Bronchial epithelial cell (primary cell): ENCODE data around the gene SPATA31E1. TPM values are rescaled to one million over a fixed set of nuclear protein-coding genes. Genes with fewer than 3 reads are reported as not detected.
"Not testable (repeated sequence)": the region's sequence is repeated elsewhere in the genome, so short reads cannot be mapped to it uniquely, and the experiment has no call there.

Experiments used
- DNase-seq: peaks from one replicate; pipeline ENCODE4 v3.0.0-alpha.2; 2010; ENCODE audit warnings: low read depth
- FAIRE-seq: peaks from 2 replicates; lab custom pipeline; 2011; peaks lifted over from hg19 to GRCh38; lab: Jason Lieb, UNC
- H3K27me3 ChIP-seq: 2 replicates; pipeline ENCODE4 v1.5.1; 2011; ENCODE audit warnings: low read length; ENCODE audit not compliant: control insufficient read depth, insufficient read depth
- H3K36me3 ChIP-seq: 2 replicates; pipeline ENCODE4 v1.5.1; 2011; ENCODE audit warnings: low read length; ENCODE audit not compliant: control insufficient read depth, insufficient read depth
- H3K4me3 ChIP-seq: 2 replicates; pipeline ENCODE4 v1.5.1; 2011; ENCODE audit warnings: mild to moderate bottlenecking, low read depth, low read length, control low read depth
- total RNA-seq: library from RNA; depleted of rRNA; stranded (reverse); fragments of >200 nt; gene quantifications from 2 replicates; pipeline ENCODE4 v1.2.1, GENCODE V29; 2014
- TF ChIP-seq, protein P1 (sequence below): IDR thresholded peaks from 2 replicates; pipeline ENCODE4 v1.5.1; 2011; ENCODE audit warnings: mild to moderate bottlenecking, moderate library complexity, low read length, control low read depth, inconsistent platforms; ENCODE audit not compliant: insufficient read depth, severe bottlenecking

The SPATA31E1 gene
- total RNA-seq, 1 donor from 2014 or later = not detected

DNA sequence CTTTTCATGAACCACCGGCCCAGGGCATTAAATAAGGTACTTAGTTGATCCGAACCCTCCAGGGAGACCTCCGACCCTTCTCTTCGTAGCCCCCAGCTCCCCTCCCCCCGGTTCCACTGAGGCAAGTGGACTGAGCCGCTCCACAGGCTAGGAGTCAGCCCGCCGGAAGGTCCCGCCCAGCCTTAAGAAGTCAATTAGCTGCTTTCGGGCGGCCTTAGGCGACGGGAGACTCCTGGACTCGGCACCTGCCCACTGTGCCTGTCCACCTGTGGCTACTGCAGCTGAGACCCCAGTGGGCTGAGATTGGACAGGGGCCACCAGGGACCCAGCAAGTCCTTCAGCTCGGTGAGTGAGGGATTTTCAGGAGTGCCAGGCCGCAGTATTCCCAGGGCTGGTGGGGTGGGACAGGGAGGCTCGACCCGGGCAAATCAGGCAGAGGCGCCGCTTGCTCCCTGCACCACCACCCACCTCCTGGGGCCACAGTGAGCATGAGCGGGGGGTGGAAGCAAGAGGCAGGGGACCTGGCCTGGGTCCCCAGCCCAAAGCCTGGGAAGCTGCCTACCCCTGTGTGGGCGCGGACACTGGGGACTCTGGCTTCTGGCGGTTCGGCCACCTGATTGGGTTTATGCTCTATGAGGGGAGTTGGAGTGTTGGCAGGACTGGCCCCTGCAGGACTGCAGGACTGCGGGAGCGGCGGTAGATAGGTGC lies 39.6 kb upstream of the SPATA31E1 start:
- FAIRE-seq (no peak), DNase-seq (no peak)
- Histone ChIP-seq H3K36me3 (no peaks in the 10 kb centered on the region), H3K27me3 (no peaks in the 10 kb centered on the region), H3K4me3 (no peak overlapping the region)
- TF ChIP-seq, protein P1, sequence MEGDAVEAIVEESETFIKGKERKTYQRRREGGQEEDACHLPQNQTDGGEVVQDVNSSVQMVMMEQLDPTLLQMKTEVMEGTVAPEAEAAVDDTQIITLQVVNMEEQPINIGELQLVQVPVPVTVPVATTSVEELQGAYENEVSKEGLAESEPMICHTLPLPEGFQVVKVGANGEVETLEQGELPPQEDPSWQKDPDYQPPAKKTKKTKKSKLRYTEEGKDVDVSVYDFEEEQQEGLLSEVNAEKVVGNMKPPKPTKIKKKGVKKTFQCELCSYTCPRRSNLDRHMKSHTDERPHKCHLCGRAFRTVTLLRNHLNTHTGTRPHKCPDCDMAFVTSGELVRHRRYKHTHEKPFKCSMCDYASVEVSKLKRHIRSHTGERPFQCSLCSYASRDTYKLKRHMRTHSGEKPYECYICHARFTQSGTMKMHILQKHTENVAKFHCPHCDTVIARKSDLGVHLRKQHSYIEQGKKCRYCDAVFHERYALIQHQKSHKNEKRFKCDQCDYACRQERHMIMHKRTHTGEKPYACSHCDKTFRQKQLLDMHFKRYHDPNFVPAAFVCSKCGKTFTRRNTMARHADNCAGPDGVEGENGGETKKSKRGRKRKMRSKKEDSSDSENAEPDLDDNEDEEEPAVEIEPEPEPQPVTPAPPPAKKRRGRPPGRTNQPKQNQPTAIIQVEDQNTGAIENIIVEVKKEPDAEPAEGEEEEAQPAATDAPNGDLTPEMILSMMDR = no peak

DNA sequence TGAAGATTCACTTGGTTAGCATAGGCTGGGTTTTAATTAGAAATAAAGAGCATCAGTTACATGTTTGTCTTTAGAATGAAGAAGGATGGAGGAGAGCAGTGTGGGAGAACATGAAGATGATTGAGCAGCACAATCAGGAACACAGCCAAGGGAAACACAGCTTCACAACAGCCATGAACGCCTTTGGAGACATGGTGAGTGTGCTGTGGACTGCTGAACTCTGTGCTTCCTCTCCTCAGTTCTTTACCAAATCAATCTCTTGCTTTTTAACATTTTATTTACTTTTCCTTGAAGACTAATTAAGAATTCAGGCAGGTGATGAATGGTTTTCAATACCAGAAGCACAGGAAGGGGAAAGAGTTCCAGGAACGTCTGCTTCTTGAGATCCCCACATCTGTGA lies 38.2 kb upstream of the SPATA31E1 start:
- no peaks in the 10 kb centered on the region for H3K36me3 ChIP-seq
- FAIRE-seq (no peak), DNase-seq (no peak)
- H3K4me3 ChIP-seq = no peak overlapping the region
- TF ChIP-seq, protein P1 = no peak
- no peaks in the 10 kb centered on the region for H3K27me3 ChIP-seq

DNA sequence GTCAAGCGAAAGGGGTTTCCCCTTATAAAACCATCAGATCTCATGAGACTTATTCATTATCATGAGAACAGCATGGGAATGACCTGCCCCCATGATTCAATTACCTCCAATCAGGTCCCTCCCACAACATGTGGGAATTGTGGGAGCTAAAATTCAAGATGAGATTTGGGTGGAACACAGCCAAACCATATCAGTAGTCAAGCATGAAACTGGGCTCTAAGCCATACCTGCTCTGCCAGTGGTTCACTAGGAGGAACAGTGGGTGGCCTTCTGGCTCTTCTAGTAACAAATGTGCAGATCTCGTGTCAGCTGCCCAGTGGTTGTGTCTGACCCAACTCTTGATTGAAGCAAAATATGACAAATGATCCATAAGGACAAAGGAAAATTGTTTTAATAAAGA lies 34.9 kb upstream of the SPATA31E1 start:
- H3K27me3 ChIP-seq, FAIRE-seq, H3K4me3 ChIP-seq, DNase-seq, H3K36me3 ChIP-seq: not testable (repeated sequence)

DNA sequence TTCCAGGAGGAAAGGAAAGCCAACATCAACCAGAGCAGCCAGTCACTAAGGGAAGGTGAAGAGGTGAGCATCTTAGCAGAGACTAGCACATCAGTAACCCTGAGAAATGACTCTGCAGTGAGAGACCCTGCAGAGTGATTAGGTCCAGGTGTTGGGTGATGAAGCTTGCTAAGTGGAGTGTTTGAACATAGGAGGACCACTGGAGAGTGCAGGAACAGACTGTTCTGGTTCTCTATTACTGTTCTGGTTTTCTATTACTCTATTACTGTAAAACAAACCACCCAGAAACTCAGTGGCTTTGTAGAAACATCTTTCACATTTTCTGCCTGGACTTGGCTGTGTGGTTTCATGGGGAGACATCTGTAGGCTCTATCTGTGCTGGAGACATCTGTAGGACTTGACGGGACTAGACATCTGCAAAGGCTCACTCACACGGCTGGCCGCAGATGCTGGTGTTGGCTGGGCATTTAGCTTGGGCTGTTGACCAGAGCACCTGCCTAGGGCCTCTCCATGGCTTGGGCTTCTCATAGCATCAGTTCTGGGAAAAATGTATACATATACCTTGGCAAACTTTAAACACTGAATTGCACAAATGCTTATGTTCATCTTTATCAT lies 33.4 kb upstream of the SPATA31E1 start:
- FAIRE-seq (no peak), DNase-seq (no peak)
- TF ChIP-seq, protein P1 = no peak
- Histone ChIP-seq H3K4me3 (no peak overlapping the region), H3K27me3 (no peaks in the 10 kb centered on the region), H3K36me3 (no peaks in the 10 kb centered on the region)

DNA sequence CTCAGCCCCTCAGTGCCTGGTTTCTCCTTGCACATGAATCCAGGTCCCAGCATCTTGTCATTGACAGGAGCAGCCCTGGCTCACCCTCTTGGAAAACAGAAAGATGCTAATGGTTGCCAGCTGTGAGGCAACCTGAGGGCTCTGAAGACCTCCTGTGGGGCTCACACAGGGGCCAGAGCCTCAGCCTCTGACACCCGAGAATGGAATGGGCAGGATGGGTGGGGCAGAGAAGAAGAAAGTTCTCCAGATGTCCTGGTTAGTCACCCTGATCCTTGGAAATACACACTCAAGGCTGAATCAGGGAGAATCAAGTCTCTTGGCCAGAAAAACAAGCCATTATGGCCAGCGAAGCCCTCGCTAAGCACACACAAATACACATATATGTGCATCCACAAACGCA lies 32.3 kb upstream of the SPATA31E1 start:
- no peak overlapping the region for H3K4me3 ChIP-seq
- no peaks in the 10 kb centered on the region for H3K27me3 ChIP-seq
- DNase-seq = peak; percentile 70
- TF ChIP-seq, protein P1 = no peak
- no peaks in the 10 kb centered on the region for H3K36me3 ChIP-seq
- FAIRE-seq = no peak

- not testable (repeated sequence) for H3K4me3 ChIP-seq, FAIRE-seq, H3K27me3 ChIP-seq, DNase-seq, H3K36me3 ChIP-seq
Measured at GRCh38 chr9:87851186-87851585, 31.5 kb upstream of the SPATA31E1 start.
